IMR-90 (cell line): ENCODE data around the gene HES1.
"Not testable (repeated sequence)": the region's sequence is repeated elsewhere in the genome, so short reads cannot be mapped to it uniquely, and the experiment has no call there.

Experiments
- CHD1 ChIP-seq: IDR thresholded peaks from 2 replicates; pipeline ENCODE4 v1.6.1; 2012; ENCODE audit warnings: low read depth, low read length, improper control_type of control experiment
- CTCF ChIP-seq: conservative IDR thresholded peaks from 2 replicates; pipeline ENCODE4 v1.5.1; 2012; ENCODE audit warnings: mild to moderate bottlenecking, low read depth, low read length, improper control_type of control experiment
- MAFK ChIP-seq: IDR thresholded peaks from 2 replicates; pipeline ENCODE4 v1.6.1; 2012; ENCODE audit warnings: low read depth, low read length, improper control_type of control experiment
- POLR2A ChIP-seq: IDR thresholded peaks from 2 replicates; pipeline ENCODE4 v1.6.1; 2012; ENCODE audit warnings: mild to moderate bottlenecking, low read depth, low read length
- RAD21 ChIP-seq: IDR thresholded peaks from 2 replicates; pipeline ENCODE4 v1.6.1; 2012; ENCODE audit warnings: low read length, improper control_type of control experiment
- RCOR1 ChIP-seq: IDR thresholded peaks from 2 replicates; pipeline ENCODE4 v1.6.1; 2012; ENCODE audit warnings: mild to moderate bottlenecking, low read length, improper control_type of control experiment; ENCODE audit not compliant: insufficient replicate concordance
- USF2 ChIP-seq: fragments of 150-350 bp; IDR thresholded peaks from 2 replicates; pipeline ENCODE4 v1.6.1; 2017; ENCODE audit warnings: mild to moderate bottlenecking, antibody characterized with exemption, low read length, low read depth

- TF ChIP-seq POLR2A, CTCF, RCOR1, MAFK, CHD1, USF2, RAD21: not testable (repeated sequence)
Measured at GRCh38 chr3:194090178-194090555, 45.8 kb upstream of the HES1 start.
